Measurements from ENCODE around the gene VARS2.

VARS2 gene

DNA sequence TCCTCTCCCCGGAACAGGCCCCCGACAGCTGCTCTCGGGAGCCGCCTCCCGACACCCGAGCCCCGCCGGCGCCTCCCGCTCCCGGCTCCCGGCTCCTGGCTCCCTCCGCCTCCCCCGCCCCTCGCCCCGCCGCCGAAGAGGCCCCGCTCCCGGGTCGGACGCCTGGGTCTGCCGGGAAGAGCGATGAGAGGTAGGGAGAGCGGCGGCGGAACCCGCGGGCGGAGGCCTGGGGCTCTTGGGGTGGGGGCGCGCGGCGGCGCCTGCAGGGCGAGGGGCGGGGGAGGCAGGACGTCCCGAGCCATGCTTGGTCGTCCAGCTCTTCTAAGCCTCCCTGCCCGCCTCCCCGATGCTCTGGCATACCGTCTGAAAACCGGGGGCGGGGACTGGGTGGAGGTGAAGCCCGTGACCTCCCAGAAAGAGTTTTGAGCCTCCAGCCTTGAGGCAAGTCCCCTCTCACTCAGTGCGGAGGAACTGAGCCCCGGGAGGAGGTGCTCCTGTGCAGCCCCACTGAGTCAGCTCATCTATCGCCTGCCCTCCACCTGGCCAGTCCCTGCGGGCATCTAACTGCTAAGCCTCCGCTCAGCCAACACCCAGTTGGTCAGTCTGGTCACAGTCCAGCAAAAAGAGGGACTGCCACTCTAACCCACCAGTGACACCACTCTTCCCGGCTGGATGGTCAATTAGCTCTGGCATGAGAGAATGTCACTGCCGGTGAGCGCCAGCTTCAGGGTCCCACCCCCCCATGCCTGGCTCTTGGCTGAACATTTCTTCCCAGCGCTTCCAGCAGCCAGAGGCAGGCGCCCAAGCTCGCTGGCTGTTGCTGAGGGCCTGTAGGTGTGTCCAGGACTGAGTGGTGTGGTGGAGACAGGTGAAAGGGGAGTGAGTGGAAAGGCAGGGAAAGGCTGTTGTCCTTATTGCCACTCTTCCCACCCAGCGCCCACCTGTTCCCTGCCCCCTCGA lies 29.2 kb upstream of the VARS2 start:
- ATAC-seq = peak; percentile 51 to 63

DNA sequence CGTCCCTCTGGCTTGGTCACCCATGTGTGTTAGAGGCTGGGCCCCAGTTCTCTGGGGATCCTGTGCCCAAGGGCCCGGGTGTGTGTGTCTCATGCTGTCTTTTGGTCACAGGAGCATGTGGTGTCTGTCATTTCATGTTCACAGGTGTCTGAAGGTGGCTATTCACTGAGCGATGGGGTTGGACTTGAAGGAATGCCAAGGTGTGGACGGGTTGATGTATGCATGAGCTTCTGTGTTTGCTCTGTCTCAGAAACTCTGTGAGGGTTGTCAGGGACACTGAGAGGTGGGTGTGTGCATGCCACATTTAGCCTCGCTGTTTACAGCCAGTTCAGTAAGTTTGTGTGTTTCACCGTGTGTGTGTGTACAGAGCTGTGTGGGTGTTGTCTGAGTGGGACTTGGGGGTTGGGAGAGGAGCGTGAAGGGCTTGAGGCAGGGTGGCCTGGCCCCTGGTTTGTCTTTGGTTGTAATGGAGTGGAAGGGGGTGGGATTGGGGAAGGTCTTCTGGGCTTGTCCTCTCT lies 28.5 kb upstream of the VARS2 start:
- no peak for ATAC-seq

DNA sequence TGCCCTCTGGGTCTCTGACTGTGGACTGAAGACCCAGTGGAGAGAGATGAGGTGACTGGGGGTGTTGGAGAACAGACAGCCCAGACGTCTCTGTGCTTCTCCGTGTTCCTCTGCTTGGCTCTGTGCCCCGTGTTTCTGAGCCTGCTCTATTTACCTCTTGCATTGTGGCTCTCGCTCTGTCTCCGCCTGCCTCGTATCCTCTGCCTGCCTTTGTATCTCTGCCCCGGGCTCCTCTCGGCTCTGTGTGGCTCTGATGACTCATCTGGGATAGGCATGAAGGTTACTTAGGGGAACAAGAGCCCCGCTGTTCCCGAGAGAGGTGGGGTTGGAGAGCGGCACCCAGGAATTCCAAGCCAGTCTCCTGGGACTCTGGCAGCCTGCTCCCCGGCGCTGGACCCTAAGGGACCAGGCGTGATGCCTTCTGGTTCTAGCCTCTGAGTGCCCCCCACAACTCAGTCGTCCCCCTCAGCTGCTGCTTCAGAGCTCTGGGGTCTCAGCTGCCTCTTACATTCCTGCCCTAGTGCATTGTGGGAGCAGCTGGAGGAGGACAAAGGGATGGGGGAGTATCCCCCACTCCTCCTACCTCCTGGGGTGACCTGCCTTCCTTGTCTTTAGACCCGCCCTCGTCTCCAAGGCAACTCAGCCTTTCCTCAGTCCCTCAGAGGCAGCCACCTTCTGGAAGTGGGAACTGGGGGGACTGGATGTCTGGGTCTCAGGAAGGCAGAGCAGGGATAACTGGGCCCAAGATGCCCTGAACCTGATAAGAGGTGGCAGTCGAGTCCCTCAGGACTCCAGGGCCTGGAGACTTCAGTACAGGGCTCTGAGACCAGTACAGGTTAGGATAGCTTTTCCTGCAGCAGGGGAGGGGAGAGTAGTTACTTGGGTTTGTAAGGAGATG lies 27.8 kb upstream of the VARS2 start:
- no peak for ATAC-seq

DNA sequence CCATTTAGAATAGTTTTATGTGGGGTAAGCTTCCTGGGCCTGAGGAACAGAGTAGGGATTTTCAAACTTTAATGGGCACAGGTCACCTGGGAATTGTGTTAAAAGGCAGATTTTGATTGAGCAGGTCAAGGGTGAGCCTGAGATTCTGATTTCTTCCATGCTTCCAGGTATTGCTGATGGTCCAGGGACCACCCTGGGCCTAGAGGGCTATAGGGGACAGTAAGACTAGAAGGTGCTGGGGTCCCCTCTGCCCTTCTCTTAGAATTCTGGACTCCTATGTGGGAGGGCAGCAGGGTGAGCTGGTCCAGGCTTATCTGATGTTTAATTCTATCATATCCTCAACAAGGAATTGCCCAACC lies 27.2 kb upstream of the VARS2 start:
- no peak for ATAC-seq

DNA sequence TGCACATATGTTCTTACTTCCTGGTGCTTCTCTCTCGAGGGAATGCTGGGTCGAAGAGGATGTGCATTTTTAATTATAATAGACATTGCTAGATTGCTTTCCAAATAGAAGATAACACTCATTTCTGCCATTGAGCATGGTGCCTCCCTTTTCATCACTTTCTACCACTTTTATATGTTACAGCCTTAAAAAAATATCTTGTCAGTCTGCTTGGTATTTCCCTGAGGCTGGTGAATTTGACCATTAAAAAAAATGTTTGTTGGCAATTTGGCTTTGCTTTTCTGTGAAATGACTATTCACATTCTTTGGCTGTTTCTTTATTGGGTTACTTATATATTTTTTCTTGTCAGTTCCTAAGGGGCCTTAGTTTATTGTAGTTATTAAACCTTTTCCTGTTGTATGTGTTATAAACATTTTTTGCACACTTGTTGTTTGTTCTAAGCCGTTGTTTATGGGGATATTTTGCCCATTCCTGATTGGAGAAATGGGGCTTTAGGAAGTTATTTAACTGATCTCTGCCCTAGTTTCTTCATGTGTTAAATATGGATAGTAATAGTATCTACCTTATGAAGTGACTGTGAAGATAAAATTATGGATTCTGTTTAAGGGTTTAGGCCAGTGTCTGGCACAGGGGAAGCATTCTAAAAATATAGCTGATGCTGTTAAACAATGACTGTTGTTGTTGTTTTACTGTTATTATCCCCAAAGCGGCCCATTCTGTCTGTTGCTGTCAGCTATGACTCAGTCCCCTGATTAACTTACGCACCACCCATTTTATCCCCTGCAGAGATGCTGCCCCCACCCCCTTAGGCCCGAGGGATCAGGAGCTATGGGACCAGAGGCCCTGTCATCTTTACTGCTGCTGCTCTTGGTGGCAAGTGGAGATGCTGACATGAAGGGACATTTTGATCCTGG lies 25.9 kb upstream of the VARS2 start:
- ATAC-seq = no peak

DNA sequence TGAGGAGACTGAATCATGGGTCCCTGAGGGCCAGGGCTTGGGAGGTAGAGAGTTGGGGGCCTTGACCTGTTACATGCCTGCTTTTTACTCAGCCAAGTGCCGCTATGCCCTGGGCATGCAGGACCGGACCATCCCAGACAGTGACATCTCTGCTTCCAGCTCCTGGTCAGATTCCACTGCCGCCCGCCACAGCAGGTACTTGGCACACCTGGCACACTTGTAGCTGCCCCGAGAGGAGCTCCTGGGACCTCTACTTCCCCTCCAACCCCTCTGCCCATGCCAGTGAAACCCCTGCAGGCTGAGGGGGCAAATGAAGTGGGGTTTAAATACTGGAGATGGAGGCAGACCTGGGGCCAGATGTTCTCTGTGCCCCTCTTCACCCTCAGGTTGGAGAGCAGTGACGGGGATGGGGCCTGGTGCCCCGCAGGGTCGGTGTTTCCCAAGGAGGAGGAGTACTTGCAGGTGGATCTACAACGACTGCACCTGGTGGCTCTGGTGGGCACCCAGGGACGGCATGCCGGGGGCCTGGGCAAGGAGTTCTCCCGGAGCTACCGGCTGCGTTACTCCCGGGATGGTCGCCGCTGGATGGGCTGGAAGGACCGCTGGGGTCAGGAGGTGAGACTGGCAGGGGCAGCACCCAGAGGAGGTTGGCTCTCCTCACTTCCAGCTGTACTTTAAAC lies 25.1 kb upstream of the VARS2 start:
- no peak for ATAC-seq

DNA sequence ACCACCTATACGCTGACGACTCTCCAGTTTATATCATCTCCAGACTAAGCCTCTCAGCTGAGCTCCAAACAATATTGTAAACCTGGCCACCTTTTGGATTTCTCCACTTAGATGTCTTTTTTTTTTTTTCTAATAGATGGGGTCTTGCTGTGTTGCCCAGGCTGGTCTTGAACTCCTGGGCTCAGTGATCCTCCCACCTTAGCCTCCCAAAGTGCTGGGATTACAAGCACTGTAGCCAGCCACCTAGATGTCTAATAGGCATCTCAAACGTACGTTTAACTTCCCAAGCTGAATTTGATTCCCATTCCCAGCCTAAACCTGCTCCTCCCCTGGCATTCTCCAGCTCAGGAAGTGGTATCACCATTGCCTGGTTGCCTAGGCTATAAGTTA lies 24.5 kb upstream of the VARS2 start:
- no peak for ATAC-seq

DNA sequence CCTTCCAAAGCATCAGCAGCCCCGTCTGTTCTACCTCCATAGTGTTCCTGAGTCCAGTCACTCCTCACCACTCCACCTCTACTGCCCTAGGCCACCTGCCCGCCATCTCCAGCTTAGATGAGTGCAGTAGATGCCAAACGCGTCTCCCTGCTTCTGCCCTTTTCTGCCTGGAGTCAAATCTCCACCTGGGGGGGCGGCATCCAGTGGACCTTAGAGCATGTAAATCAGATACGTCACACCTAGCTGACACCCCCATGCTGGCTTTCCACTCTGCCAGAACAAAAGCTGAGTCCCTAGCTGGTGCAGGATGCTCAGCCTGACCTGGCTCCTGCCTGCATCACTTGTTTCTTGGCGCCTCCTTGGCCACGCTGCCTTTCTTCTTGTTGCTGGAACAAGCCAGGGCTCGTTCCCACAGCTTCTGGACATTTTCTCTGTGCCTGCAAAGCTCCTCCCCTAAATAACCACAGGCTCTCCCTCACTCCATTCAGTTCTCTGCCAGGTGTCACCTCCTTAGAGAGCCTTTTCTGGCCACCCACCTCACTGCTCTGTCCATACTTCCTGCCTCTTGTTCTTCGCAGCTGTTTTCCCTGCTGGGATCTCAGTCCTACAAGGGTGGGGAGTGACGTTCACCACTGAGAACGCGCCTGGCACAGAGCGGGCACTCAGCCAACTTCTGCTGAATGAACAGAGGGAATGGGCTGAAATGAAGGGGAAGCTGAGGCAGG lies 24.0 kb upstream of the VARS2 start:
- ATAC-seq = no peak

DNA sequence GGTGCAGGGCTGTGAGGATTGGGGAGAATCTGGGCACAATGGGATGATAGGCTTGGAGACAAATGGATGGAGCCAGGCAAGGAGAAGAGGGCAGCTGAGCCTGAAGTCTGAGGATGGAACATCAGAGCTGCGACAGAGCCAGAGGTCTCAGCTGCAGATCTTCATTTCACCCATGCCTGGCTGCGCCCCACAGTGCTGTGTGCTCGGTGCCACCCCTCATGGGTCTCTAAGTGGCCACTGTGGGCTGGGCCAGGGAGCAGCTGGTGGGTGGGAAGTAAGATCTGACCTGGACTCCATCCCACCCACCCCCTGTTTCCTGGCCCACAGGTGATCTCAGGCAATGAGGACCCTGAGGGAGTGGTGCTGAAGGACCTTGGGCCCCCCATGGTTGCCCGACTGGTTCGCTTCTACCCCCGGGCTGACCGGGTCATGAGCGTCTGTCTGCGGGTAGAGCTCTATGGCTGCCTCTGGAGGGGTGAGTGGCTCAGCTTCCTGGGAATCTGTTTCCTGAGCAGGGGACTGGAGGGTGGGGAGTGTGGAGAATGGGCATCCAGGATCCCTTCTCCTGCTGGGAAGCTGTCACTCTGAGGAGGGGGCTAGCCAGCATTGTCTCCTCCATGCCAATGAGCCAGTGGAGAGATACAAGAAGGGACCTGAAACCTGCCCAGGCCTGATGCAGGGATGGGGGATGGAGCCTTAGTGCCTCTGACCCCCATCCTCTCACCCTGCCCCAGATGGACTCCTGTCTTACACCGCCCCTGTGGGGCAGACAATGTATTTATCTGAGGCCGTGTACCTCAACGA lies 23.2 kb upstream of the VARS2 start:
- ATAC-seq = no peak

DNA sequence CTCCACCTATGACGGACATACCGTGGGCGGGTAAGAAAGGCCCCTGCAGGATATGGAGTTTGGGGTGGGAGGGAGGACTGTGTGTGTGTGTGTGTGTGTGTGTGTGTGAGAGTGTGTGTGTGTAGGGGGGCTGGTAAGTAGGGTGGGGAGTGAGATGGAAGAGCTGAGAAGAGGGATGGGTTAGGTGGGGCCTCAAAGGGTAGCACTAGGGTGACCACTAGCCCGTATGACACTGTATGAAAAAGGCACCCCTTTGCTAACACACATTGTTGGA lies 22.7 kb upstream of the VARS2 start:
- ATAC-seq = no peak

DNA sequence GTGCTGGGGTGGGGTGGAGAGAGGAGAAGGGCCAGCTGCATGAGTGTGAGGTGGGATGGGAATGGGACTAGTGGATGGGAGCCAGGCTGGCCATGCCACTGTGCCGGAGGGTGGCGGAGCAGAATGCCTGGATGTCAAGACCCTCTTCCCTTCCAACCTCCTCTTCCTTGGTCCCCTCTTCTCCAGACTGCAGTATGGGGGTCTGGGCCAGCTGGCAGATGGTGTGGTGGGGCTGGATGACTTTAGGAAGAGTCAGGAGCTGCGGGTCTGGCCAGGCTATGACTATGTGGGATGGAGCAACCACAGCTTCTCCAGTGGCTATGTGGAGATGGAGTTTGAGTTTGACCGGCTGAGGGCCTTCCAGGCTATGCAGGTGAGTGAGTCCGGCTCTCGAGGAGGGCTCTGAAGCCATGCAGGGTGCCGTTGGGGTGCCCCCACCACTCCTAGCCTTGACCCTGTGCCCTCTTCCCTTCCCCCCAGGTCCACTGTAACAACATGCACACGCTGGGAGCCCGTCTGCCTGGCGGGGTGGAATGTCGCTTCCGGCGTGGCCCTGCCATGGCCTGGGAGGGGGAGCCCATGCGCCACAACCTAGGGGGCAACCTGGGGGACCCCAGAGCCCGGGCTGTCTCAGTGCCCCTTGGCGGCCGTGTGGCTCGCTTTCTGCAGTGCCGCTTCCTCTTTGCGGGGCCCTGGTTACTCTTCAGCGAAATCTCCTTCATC lies 22.1 kb upstream of the VARS2 start:
- ATAC-seq = no peak

DNA sequence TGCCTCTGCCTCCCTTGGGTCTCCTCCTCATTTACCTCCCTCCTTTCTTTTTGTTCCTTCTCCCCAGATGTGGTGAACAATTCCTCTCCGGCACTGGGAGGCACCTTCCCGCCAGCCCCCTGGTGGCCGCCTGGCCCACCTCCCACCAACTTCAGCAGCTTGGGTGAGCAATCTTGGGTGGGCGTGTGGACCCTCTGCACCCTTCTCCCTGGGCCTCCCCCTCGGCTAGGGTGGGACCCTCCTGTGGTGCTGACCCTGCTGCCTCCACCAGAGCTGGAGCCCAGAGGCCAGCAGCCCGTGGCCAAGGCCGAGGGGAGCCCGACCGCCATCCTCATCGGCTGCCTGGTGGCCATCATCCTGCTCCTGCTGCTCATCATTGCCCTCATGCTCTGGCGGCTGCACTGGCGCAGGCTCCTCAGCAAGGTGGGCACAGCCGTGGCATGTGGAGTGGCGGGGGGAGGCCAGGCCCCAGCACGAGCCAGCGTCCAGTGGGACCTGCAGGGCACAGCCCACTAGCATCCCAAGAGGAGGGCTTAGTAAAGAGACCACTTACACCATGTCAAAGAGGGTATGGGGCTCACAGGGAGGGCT lies 20.9 kb upstream of the VARS2 start:
- no peak for ATAC-seq

DNA sequence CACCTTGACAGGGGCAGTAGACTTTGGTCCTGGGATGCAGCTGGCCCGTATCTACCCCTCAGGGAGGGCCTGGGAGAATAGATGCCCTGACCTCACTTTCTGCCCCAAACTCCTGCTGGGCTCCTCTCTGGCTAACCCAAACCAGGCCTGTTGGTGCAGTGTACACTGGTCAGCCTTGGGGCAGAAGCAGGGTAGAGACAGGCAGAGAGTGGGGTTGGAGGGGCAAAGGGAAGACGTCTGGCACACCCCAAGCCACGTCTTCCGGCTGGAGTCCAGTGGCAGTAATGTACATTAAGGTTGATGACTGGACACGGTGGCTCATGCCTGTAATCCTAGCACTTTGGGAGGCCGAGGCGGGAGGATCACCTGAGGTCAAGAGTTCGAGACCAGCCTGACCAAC lies 20.4 kb upstream of the VARS2 start:
- no peak for ATAC-seq

DNA sequence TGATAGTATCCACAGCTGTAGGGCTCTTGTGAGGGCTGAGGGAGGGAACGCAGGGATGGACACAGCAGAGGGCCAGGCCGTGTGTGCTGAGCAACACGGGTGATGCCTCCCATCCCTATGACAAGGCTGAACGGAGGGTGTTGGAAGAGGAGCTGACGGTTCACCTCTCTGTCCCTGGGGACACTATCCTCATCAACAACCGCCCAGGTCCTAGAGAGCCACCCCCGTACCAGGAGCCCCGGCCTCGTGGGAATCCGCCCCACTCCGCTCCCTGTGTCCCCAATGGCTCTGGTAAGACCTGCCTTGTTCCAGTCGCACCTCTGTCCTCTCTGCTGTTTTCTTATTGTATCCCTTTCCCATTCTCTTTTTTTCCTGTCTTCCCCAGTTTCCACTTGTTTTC lies 19.7 kb upstream of the VARS2 start:
- ATAC-seq = no peak

DNA sequence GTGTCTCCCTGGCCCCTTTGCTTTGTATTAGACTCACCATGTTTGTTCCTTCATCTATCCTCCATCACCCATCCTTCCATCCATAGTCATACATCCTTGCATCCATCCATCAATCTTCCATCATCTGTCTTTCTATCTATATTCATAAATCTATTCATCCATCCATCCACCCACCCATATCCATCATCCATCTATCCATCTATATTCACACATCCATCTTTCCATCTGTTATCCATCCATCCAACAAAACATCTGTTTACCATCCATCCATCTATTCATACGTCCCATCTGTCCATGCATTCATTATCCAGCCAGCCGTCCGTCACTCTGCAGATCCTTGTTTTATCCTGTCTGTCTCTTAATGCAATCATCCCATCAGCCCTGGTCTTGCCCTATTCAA lies 19.1 kb upstream of the VARS2 start:
- ATAC-seq = no peak

DNA sequence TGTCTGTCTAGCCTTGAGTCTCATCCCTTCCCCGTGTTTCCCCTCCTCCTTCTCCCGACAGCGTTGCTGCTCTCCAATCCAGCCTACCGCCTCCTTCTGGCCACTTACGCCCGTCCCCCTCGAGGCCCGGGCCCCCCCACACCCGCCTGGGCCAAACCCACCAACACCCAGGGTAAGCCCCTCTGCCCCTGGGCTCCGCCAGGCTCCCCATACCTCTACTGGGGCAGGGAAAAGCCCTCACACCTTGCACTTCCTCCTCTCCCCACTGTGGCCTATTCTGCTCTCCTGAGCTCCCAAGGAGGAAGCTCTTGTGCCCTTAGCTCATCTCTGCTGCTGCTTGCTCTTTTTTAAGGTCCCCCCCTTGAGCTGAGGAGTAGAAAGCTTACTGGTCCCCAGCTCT lies 18.7 kb upstream of the VARS2 start:
- ATAC-seq = no peak

DNA sequence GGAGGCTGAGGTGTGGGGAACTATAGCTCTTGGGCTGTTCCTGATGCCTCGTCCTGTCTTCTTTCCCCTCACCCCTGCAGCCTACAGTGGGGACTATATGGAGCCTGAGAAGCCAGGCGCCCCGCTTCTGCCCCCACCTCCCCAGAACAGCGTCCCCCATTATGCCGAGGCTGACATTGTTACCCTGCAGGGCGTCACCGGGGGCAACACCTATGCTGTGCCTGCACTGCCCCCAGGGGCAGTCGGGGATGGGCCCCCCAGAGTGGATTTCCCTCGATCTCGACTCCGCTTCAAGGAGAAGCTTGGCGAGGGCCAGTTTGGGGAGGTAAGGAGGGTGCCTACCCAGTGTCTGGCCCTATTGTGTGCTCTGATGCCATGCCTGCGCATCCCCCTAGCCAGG lies 17.5 kb upstream of the VARS2 start:
- ATAC-seq = no peak

DNA sequence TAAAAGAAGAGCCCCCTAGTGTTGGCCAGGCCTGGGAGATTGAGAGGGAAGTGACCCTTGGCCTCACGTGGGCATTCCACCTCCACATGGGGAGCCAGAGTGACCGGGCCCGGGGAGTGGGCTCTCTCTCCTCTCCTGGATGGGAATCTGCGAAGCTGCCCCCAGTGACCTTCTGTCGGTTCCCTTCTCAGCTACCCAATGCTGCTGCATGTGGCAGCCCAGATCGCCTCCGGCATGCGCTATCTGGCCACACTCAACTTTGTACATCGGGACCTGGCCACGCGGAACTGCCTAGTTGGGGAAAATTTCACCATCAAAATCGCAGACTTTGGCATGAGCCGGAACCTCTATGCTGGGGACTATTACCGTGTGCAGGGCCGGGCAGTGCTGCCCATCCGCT lies 16.2 kb upstream of the VARS2 start:
- ATAC-seq = no peak

DNA sequence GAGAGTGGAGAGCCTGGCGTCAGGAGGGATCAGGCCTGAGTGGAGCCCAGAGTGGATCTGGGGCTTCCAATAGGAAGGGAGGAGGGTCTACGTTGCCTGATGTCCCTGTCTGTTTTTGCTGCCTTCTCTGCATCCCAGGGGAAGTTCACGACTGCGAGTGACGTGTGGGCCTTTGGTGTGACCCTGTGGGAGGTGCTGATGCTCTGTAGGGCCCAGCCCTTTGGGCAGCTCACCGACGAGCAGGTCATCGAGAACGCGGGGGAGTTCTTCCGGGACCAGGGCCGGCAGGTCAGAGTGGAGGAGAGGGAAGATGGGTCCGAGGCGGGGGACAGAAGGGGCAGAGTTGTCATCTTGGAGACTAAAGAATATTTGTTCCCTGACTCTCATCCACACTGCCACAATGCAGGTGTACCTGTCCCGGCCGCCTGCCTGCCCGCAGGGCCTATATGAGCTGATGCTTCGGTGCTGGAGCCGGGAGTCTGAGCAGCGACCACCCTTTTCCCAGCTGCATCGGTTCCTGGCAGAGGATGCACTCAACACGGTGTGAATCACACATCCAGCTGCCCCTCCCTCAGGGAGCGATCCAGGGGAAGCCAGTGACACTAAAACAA lies 15.2 kb upstream of the VARS2 start:
- ATAC-seq = no peak

All from activated CD4-positive, CD25-positive, alpha-beta regulatory T cell treated with anti-CD3 and anti-CD28 coated beads, Interleukin-2, amount 50 U/mL, for 24 hours (primary cell).